DOHH2 (cell line): ENCODE measurements around the gene TMEM130.

ENCODE experiments used
- EZH2phosphoT487 ChIP-seq: fragments of 200-600 bp; sonication (generic); IDR thresholded peaks from 2 replicates; pipeline ENCODE4 v1.6.1; 2017; ENCODE audit warnings: borderline replicate concordance, mild to moderate bottlenecking, antibody characterized with exemption, low read length, moderate library complexity, mixed read lengths
- TF ChIP-seq, protein P1 (sequence below): fragments of 200-600 bp; sonication (generic); IDR thresholded peaks from one replicate; pipeline ENCODE4 v1.5.1; 2014; ENCODE audit warnings: antibody characterized with exemption, mild to moderate bottlenecking, low read depth, low read length; ENCODE audit not compliant: poor library complexity, severe bottlenecking

DNA sequence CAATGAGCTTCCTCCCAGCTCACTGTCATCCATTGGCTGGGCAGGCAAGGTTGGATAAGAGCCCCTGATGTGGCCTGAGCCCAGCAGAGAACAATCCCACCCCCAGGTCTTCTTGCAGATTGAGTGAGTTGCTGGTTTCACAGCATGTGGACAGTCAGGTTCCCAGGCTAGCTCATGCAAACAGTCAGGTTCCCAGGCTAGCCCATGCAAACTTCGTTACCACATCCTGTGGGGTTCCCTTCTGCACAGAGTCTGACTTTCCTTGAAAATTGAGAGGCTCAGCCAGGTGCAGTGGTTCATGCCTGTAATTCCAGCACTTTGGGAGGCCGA is 67.1 kb downstream of the TMEM130 start:
- TF ChIP-seq, protein P1, sequence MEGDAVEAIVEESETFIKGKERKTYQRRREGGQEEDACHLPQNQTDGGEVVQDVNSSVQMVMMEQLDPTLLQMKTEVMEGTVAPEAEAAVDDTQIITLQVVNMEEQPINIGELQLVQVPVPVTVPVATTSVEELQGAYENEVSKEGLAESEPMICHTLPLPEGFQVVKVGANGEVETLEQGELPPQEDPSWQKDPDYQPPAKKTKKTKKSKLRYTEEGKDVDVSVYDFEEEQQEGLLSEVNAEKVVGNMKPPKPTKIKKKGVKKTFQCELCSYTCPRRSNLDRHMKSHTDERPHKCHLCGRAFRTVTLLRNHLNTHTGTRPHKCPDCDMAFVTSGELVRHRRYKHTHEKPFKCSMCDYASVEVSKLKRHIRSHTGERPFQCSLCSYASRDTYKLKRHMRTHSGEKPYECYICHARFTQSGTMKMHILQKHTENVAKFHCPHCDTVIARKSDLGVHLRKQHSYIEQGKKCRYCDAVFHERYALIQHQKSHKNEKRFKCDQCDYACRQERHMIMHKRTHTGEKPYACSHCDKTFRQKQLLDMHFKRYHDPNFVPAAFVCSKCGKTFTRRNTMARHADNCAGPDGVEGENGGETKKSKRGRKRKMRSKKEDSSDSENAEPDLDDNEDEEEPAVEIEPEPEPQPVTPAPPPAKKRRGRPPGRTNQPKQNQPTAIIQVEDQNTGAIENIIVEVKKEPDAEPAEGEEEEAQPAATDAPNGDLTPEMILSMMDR = no peak
- no peak for TF ChIP-seq EZH2phosphoT487
